K562 (cell line): Measurements from ENCODE around the gene EBI3. TPM values are rescaled to one million over a fixed set of nuclear protein-coding genes. Genes with fewer than 3 reads are reported as not detected.
A peak's percentile ranks its signal among the peaks of the same experiment; 100 is the strongest.

ENCODE experiments used
- CBFA2T2 ChIP-seq: fragments of 450-650 bp; conservative IDR thresholded peaks from 2 replicates; pipeline ENCODE4 v1.6.1; 2017; ENCODE audit warnings: mild to moderate bottlenecking
- CC2D1A ChIP-seq: fragments of 450-650 bp; IDR thresholded peaks from 2 replicates; pipeline ENCODE4 v1.6.1; 2017; ENCODE audit warnings: mild to moderate bottlenecking
- CHCHD3 ChIP-seq: fragments of 250-450 bp; sonication (Bioruptor Pico); IDR thresholded peaks from 2 replicates; pipeline ENCODE4 v2.1.2; 2022; ENCODE audit warnings: mild to moderate bottlenecking
- MTA1 ChIP-seq: fragments of 450-650 bp; IDR thresholded peaks from 2 replicates; pipeline ENCODE4 v1.6.1; 2017; ENCODE audit warnings: borderline replicate concordance
- RAD51 ChIP-seq: fragments of 450-650 bp; IDR thresholded peaks from 2 replicates; pipeline ENCODE4 v1.7.1; 2016; ENCODE audit warnings: low read depth, mild to moderate bottlenecking, borderline replicate concordance
- ZNF165 ChIP-seq: fragments of 250-450 bp; sonication (Bioruptor Pico); IDR thresholded peaks from 2 replicates; pipeline ENCODE4 v1.4.0; 2020; ENCODE audit warnings: borderline replicate concordance
- polyA plus RNA-seq, 8 experiments: library from polyadenylated mRNA; depleted of rRNA in 4 of 8; stranded (reverse) in 5 of 8; unstranded in 3 of 8; fragments of >200 nt; fragmentation: Nextera tagmentation in 2 of 8; fragmentation: Illumina TruSeq in 1 of 8; extraction: Ambion mirVana in 2 of 8; extraction: Trizol in 1 of 8; gene quantifications; 2 replicates each; pipeline versions ENCODE4 v1.2.1 to v1.2.3, GENCODE V29; 2011 to 2014; ENCODE audit warnings: inconsistent platforms in 1 of 8, missing spikeins in 1 of 8
- total RNA-seq, 7 experiments: library from RNA; depleted of rRNA in 6 of 7; stranded (reverse); fragments of >200 nt in 6 of 7; fragmentation: Illumina TruSeq in 2 of 7; extraction: Trizol in 2 of 7; gene quantifications; 2 replicates each; pipeline versions ENCODE4 v1.2.1 to v1.2.3, GENCODE V29; 2011 to 2021; ENCODE audit warnings: low replicate concordance in 1 of 7
- TF ChIP-seq, protein P1 (sequence below): sonication (generic); formaldehyde crosslinking; IDR thresholded peaks from 2 replicates; pipeline ENCODE4 v1.8.1; 2023; ENCODE audit warnings: mild to moderate bottlenecking, missing genetic modification reagents
- TF ChIP-seq, protein P2 (sequence below): fragments of 250-450 bp; sonication (Bioruptor Pico); IDR thresholded peaks from 2 replicates; pipeline ENCODE4 v1.5.0; 2021; ENCODE audit warnings: mild to moderate bottlenecking, borderline replicate concordance
- TF ChIP-seq, protein P3 (sequence below): fragments of 250-450 bp; sonication (Bioruptor Pico); IDR thresholded peaks from 2 replicates; pipeline ENCODE4 v1.8.0; 2022; ENCODE audit warnings: moderate library complexity, mild to moderate bottlenecking, inconsistent platforms
- TF ChIP-seq, protein P4 (sequence below): fragments of 450-650 bp; IDR thresholded peaks from 2 replicates; pipeline ENCODE4 v1.6.1; 2018; ENCODE audit not compliant: partially characterized antibody
- TF ChIP-seq, protein P5 (sequence below): sonication (generic); formaldehyde crosslinking; IDR thresholded peaks from 2 replicates; pipeline ENCODE4 v1.8.0; 2023; ENCODE audit warnings: missing genetic modification reagents, mild to moderate bottlenecking, borderline replicate concordance

Gene EBI3
- total and polyA plus RNA-seq, 9 of the 15 experiments (the other 6 are each of a cell fraction or from before 2014, with no cell fraction given) = 0.08 to 0.35 (median 0.22) TPM; not detected in 6

DNA sequence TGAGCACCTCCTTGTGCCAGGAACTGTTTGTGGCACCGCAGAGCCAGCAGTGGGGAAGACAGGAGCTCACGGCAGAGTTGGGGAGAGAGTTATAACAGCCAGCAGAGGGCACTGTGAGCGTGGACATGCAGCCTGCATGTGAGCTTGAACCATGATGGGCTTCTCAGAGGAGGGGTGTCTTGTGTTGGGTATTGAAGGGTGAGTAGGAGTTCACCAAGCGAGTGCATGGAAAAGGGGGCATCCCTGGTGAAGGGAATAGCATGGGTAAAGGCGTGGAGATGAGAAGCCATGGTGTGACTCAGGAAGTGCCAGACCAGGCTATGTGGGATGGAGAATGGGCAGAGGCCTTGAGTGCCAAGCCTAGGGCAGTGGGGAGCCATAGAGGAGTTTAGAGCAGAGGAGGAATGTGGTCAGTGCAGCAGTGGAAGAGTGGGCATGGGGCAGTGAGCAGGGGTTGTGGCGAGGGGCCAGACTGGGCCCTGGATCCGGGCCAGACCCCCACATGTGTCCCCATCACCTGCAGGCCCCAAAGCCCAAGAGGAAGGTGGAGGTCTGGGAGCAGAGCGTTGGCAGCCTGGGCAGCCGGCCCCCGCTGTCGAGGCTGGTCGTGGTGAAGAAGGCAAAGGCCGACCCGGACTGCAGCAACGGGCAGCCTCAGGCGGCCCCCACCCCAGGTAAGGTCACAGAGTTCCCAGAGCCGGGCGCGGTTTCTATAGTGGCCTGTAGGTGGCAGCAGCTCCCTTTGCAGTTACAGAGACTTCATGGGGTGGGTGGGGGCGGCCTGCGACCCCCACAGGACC is 38.0 kb downstream of the EBI3 start (continued):
- TF ChIP-seq MTA1 = peak; percentile 54; the same call in 1 of the 2 replicates
- TF ChIP-seq CC2D1A = peak; percentile 85
- TF ChIP-seq, protein P1, sequence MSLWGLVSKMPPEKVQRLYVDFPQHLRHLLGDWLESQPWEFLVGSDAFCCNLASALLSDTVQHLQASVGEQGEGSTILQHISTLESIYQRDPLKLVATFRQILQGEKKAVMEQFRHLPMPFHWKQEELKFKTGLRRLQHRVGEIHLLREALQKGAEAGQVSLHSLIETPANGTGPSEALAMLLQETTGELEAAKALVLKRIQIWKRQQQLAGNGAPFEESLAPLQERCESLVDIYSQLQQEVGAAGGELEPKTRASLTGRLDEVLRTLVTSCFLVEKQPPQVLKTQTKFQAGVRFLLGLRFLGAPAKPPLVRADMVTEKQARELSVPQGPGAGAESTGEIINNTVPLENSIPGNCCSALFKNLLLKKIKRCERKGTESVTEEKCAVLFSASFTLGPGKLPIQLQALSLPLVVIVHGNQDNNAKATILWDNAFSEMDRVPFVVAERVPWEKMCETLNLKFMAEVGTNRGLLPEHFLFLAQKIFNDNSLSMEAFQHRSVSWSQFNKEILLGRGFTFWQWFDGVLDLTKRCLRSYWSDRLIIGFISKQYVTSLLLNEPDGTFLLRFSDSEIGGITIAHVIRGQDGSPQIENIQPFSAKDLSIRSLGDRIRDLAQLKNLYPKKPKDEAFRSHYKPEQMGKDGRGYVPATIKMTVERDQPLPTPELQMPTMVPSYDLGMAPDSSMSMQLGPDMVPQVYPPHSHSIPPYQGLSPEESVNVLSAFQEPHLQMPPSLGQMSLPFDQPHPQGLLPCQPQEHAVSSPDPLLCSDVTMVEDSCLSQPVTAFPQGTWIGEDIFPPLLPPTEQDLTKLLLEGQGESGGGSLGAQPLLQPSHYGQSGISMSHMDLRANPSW (CRISPR knock-in tag) = no peak
- TF ChIP-seq CBFA2T2 = no peak
- TF ChIP-seq RAD51 = no peak
- TF ChIP-seq, protein P2, sequence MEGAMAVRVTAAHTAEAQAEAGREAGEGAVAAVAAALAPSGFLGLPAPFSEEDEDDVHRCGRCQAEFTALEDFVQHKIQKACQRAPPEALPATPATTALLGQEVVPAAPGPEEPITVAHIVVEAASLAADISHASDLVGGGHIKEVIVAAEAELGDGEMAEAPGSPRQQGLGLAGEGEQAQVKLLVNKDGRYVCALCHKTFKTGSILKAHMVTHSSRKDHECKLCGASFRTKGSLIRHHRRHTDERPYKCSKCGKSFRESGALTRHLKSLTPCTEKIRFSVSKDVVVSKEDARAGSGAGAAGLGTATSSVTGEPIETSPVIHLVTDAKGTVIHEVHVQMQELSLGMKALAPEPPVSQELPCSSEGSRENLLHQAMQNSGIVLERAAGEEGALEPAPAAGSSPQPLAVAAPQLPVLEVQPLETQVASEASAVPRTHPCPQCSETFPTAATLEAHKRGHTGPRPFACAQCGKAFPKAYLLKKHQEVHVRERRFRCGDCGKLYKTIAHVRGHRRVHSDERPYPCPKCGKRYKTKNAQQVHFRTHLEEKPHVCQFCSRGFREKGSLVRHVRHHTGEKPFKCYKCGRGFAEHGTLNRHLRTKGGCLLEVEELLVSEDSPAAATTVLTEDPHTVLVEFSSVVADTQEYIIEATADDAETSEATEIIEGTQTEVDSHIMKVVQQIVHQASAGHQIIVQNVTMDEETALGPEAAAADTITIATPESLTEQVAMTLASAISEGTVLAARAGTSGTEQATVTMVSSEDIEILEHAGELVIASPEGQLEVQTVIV (CRISPR knock-in tag) = no peak
- TF ChIP-seq, protein P3, sequence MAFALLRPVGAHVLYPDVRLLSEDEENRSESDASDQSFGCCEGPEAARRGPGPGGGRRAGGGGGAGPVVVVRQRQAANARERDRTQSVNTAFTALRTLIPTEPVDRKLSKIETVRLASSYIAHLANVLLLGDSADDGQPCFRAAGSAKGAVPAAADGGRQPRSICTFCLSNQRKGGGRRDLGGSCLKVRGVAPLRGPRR (CRISPR knock-in tag) = no peak
- TF ChIP-seq ZNF165 (CRISPR knock-in tag) = no peak
- TF ChIP-seq, protein P4, sequence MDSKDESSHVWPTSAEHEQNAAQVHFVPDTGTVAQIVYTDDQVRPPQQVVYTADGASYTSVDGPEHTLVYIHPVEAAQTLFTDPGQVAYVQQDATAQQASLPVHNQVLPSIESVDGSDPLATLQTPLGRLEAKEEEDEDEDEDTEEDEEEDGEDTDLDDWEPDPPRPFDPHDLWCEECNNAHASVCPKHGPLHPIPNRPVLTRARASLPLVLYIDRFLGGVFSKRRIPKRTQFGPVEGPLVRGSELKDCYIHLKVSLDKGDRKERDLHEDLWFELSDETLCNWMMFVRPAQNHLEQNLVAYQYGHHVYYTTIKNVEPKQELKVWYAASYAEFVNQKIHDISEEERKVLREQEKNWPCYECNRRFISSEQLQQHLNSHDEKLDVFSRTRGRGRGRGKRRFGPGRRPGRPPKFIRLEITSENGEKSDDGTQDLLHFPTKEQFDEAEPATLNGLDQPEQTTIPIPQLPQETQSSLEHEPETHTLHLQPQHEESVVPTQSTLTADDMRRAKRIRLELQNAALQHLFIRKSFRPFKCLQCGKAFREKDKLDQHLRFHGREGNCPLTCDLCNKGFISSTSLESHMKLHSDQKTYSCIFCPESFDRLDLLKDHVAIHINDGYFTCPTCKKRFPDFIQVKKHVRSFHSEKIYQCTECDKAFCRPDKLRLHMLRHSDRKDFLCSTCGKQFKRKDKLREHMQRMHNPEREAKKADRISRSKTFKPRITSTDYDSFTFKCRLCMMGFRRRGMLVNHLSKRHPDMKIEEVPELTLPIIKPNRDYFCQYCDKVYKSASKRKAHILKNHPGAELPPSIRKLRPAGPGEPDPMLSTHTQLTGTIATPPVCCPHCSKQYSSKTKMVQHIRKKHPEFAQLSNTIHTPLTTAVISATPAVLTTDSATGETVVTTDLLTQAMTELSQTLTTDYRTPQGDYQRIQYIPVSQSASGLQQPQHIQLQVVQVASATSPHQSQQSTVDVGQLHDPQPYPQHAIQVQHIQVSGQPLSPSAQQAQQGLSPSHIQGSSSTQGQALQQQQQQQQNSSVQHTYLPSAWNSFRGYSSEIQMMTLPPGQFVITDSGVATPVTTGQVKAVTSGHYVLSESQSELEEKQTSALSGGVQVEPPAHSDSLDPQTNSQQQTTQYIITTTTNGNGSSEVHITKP = peak; percentile 73
- TF ChIP-seq, protein P5, sequence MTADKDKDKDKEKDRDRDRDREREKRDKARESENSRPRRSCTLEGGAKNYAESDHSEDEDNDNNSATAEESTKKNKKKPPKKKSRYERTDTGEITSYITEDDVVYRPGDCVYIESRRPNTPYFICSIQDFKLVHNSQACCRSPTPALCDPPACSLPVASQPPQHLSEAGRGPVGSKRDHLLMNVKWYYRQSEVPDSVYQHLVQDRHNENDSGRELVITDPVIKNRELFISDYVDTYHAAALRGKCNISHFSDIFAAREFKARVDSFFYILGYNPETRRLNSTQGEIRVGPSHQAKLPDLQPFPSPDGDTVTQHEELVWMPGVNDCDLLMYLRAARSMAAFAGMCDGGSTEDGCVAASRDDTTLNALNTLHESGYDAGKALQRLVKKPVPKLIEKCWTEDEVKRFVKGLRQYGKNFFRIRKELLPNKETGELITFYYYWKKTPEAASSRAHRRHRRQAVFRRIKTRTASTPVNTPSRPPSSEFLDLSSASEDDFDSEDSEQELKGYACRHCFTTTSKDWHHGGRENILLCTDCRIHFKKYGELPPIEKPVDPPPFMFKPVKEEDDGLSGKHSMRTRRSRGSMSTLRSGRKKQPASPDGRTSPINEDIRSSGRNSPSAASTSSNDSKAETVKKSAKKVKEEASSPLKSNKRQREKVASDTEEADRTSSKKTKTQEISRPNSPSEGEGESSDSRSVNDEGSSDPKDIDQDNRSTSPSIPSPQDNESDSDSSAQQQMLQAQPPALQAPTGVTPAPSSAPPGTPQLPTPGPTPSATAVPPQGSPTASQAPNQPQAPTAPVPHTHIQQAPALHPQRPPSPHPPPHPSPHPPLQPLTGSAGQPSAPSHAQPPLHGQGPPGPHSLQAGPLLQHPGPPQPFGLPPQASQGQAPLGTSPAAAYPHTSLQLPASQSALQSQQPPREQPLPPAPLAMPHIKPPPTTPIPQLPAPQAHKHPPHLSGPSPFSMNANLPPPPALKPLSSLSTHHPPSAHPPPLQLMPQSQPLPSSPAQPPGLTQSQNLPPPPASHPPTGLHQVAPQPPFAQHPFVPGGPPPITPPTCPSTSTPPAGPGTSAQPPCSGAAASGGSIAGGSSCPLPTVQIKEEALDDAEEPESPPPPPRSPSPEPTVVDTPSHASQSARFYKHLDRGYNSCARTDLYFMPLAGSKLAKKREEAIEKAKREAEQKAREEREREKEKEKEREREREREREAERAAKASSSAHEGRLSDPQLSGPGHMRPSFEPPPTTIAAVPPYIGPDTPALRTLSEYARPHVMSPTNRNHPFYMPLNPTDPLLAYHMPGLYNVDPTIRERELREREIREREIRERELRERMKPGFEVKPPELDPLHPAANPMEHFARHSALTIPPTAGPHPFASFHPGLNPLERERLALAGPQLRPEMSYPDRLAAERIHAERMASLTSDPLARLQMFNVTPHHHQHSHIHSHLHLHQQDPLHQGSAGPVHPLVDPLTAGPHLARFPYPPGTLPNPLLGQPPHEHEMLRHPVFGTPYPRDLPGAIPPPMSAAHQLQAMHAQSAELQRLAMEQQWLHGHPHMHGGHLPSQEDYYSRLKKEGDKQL = no peak
- no peak for TF ChIP-seq CHCHD3 (CRISPR knock-in tag)
